ENCODE measurements around the gene PAPPA2.

The PAPPA2 gene

GRCh38 chr1:176691251-176692228 is 228.6 kb downstream of the PAPPA2 start:
- no peaks in the 10 kb centered on the region for H3K27me3 ChIP-seq (ENCODE audit: insufficient read depth, low read length)
- DNase-seq = peak; percentile 26 to 69
- no peak overlapping the region for H3K18ac ChIP-seq (ENCODE audit: low read length)
- peaks cover 10% of the 10 kb centered on the region for H3K79me1 ChIP-seq (ENCODE audit: low read length)
- H3K9me3 ChIP-seq (ENCODE audit: insufficient read depth, low read depth, low read length) = no peaks in the 10 kb centered on the region
- H3K4me3 ChIP-seq (ENCODE audit: low read depth, low read length) = no peak overlapping the region
- H3K4ac ChIP-seq (ENCODE audit: low read depth, low read length) = no peak overlapping the region
- H3K4me2 ChIP-seq (ENCODE audit: low read length) = no peak overlapping the region
- H2AFZ ChIP-seq (ENCODE audit: insufficient read depth, low read length, poor library complexity) = no peak overlapping the region
- H4K12ac ChIP-seq (ENCODE audit: low read depth, low read length) = no peak overlapping the region
- H3K23ac ChIP-seq (ENCODE audit: low read length) = no peak overlapping the region
- no peak overlapping the region for H2AK5ac ChIP-seq (ENCODE audit: low read length)
- H2BK5ac ChIP-seq (ENCODE audit: low read depth, low read length, poor library complexity) = no peak overlapping the region
- H3K9ac ChIP-seq (ENCODE audit: low read length) = no peak overlapping the region
- no peak overlapping the region for H2BK12ac ChIP-seq (ENCODE audit: low read length)
- peak overlapping the region; percentile 57 for H3K27ac ChIP-seq (ENCODE audit: low read depth, low read length)
- H3K4me1 ChIP-seq (ENCODE audit: control insufficient read depth in 1 of 2, insufficient read depth in 2 of 2, low read length in 2 of 2) = peaks cover 24 to 27% of the 10 kb centered on the region in 2 experiments
- no peak overlapping the region for H4K8ac ChIP-seq (ENCODE audit: low read depth, low read length)
- WGBS (ENCODE audit: extremely low coverage, insufficient coverage, insufficient read length) = no CpG with 5 or more reads among the region's 8 CpGs
- H3K79me2 ChIP-seq (ENCODE audit: control insufficient read depth, insufficient read depth, low read length, poor library complexity) = no peaks in the 10 kb centered on the region
- H2BK120ac ChIP-seq (ENCODE audit: insufficient read depth, low read length, poor library complexity) = no peak overlapping the region
- H3K36me3 ChIP-seq (ENCODE audit: control insufficient read depth in 1 of 2, insufficient read depth in 2 of 2, low read length in 2 of 2) = no peaks in the 10 kb centered on the region
- H3K14ac ChIP-seq (ENCODE audit: low read length) = no peak overlapping the region
- peak overlapping the region; percentile 41 for H4K91ac ChIP-seq (ENCODE audit: low read depth, low read length)

GRCh38 chr1:176692431-176692830 is 229.5 kb downstream of the PAPPA2 start:
- Histone ChIP-seq H4K91ac (ENCODE audit: low read depth, low read length) (peak overlapping the region; percentile 63), H2AK5ac (ENCODE audit: low read length) (peak overlapping the region; percentile 55), H3K4me2 (ENCODE audit: low read length) (no peak overlapping the region), H3K79me2 (ENCODE audit: control insufficient read depth, insufficient read depth, low read length, poor library complexity) (no peaks in the 10 kb centered on the region), H2BK12ac (ENCODE audit: low read length) (peak overlapping the region; percentile 55), H3K27me3 (ENCODE audit: insufficient read depth, low read length) (no peaks in the 10 kb centered on the region), H3K4me3 (ENCODE audit: low read depth, low read length) (peak overlapping the region; percentile 18), H3K23ac (ENCODE audit: low read length) (peak overlapping the region; percentile 17), H3K79me1 (ENCODE audit: low read length) (peaks cover 10% of the 10 kb centered on the region), H2AFZ (ENCODE audit: insufficient read depth, low read length, poor library complexity) (no peak overlapping the region), H3K4me1 (ENCODE audit: control insufficient read depth in 1 of 2, insufficient read depth in 2 of 2, low read length in 2 of 2) (peaks cover 24 to 27% of the 10 kb centered on the region in 2 experiments), H3K18ac (ENCODE audit: low read length) (peak overlapping the region; percentile 16), H2BK120ac (ENCODE audit: insufficient read depth, low read length, poor library complexity) (peak overlapping the region; percentile 8), H3K36me3 (ENCODE audit: control insufficient read depth in 1 of 2, insufficient read depth in 2 of 2, low read length in 2 of 2) (no peaks in the 10 kb centered on the region), H2BK5ac (ENCODE audit: low read depth, low read length, poor library complexity) (no peak overlapping the region), H3K4ac (ENCODE audit: low read depth, low read length) (no peak overlapping the region), H3K14ac (ENCODE audit: low read length) (peak overlapping the region; percentile 21), H3K9me3 (ENCODE audit: insufficient read depth, low read depth, low read length) (no peaks in the 10 kb centered on the region), H3K9ac (ENCODE audit: low read length) (no peak overlapping the region), H4K12ac (ENCODE audit: low read depth, low read length) (no peak overlapping the region), H4K8ac (ENCODE audit: low read depth, low read length) (no peak overlapping the region), H3K27ac (ENCODE audit: low read depth, low read length) (peak overlapping the region; percentile 57)
- DNase-seq = no peak
- WGBS (ENCODE audit: extremely low coverage, insufficient coverage, insufficient read length) = no CpG with 5 or more reads among the region's 4 CpGs

DNA sequence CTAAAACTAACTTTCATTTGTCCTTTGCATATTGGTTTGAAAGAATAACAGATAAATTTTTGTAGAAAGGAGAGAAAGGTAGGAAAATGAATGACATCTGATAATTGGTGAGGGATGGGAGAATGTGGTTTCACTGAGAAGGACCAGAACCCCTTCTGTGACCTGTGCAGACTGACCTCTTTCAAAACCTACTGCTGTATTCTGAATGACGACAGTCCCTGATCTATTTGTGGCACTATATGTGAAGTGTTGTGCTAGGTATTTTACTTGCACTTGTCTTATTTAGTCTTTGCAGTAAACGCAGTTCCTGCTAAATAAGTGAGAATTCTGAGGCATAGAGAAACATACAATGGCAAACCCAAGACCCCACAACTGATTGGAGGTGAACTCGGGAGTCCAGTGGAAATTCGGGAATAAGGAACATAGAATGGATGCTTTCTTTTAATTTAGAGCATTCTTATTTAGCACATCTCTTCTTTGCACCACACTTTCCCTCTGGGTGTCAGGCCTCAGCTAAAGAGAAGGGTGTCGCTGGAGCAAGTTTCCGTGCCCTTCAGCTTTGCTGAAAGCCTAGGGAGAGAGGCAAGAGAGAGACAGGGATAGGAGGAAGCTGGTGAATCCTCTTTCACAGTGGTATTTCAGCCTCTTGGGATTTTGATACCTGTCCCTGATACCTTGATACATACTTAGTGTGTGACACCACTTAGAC is 230.2 kb downstream of the PAPPA2 start:
- H2BK5ac ChIP-seq (ENCODE audit: low read depth, low read length, poor library complexity) = no peak overlapping the region
- WGBS (ENCODE audit: extremely low coverage, insufficient coverage, insufficient read length) = no CpG with 5 or more reads among the region's 6 CpGs

DNA sequence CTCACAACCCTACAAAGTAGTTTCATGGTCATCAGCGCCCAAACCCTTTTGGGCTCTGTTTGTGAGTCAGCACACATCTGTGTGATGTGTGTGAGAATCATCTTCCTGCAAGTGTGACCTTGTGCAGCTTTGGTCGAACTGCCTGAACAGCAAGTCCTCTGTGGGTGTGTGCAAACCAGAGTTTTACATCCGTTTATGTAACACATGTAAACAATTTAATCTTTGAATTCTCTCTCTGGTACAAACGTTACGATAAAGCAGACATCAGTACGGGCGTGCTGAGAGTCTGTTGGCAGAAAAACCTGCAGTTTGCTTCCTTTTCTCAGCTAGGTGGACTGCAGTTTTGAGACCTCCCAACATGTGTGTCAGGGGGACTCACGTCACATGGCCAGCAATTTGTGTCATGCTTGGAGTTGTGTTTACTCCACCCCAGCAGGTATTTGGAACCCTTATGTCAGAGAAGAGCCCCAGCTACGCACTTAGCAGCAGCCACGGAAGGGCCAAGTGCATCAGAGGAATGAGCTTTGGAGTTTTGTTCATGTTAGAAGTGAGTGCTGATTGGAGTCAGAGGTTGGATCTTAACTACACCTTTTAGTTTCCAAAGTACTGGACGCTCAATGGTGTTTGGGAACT is 230.8 kb downstream of the PAPPA2 start:
- Histone ChIP-seq H2BK12ac (ENCODE audit: low read length) (peak overlapping the region; percentile 5), H3K14ac (ENCODE audit: low read length) (peak overlapping the region; percentile 24), H4K91ac (ENCODE audit: low read depth, low read length) (peak overlapping the region; percentile 42), H4K8ac (ENCODE audit: low read depth, low read length) (no peak overlapping the region), H2BK5ac (ENCODE audit: low read depth, low read length, poor library complexity) (no peak overlapping the region), H4K12ac (ENCODE audit: low read depth, low read length) (no peak overlapping the region), H2AFZ (ENCODE audit: insufficient read depth, low read length, poor library complexity) (no peak overlapping the region), H3K36me3 (ENCODE audit: control insufficient read depth in 1 of 2, insufficient read depth in 2 of 2, low read length in 2 of 2) (no peaks in the 10 kb centered on the region), H2AK5ac (ENCODE audit: low read length) (no peak overlapping the region), H3K9me3 (ENCODE audit: insufficient read depth, low read depth, low read length) (no peaks in the 10 kb centered on the region), H3K23ac (ENCODE audit: low read length) (no peak overlapping the region), H3K18ac (ENCODE audit: low read length) (peak overlapping the region; percentile 28), H3K79me1 (ENCODE audit: low read length) (peaks cover 10% of the 10 kb centered on the region), H3K79me2 (ENCODE audit: control insufficient read depth, insufficient read depth, low read length, poor library complexity) (no peaks in the 10 kb centered on the region), H3K27ac (ENCODE audit: low read depth, low read length) (no peak overlapping the region), H3K4me2 (ENCODE audit: low read length) (no peak overlapping the region), H3K4me1 (ENCODE audit: control insufficient read depth in 1 of 2, insufficient read depth in 2 of 2, low read length in 2 of 2) (peaks cover 24 to 27% of the 10 kb centered on the region in 2 experiments), H3K9ac (ENCODE audit: low read length) (no peak overlapping the region), H3K4ac (ENCODE audit: low read depth, low read length) (no peak overlapping the region), H3K27me3 (ENCODE audit: insufficient read depth, low read length) (no peaks in the 10 kb centered on the region), H3K4me3 (ENCODE audit: low read depth, low read length) (no peak overlapping the region), H2BK120ac (ENCODE audit: insufficient read depth, low read length, poor library complexity) (peak overlapping the region; percentile 36)
- DNase-seq = no peak
- WGBS (ENCODE audit: extremely low coverage, insufficient coverage, insufficient read length) = no CpG with 5 or more reads among the region's 11 CpGs

More for the DNA sequence above, 230.2 kb downstream of the PAPPA2 start:
- Histone ChIP-seq H2AK5ac (ENCODE audit: low read length) (no peak overlapping the region), H3K36me3 (ENCODE audit: control insufficient read depth in 1 of 2, insufficient read depth in 2 of 2, low read length in 2 of 2) (no peaks in the 10 kb centered on the region), H3K4me1 (ENCODE audit: control insufficient read depth in 1 of 2, insufficient read depth in 2 of 2, low read length in 2 of 2) (peaks cover 24 to 27% of the 10 kb centered on the region in 2 experiments), H3K4me3 (ENCODE audit: low read depth, low read length) (no peak overlapping the region), H3K4me2 (ENCODE audit: low read length) (no peak overlapping the region), H3K14ac (ENCODE audit: low read length) (peak overlapping the region; percentile 24), H3K79me1 (ENCODE audit: low read length) (peaks cover 10% of the 10 kb centered on the region), H4K91ac (ENCODE audit: low read depth, low read length) (peak overlapping the region; percentile 29), H3K27ac (ENCODE audit: low read depth, low read length) (peak overlapping the region; percentile 57), H3K18ac (ENCODE audit: low read length) (peak overlapping the region; percentile 28), H2BK12ac (ENCODE audit: low read length) (peak overlapping the region; percentile 37), H3K79me2 (ENCODE audit: control insufficient read depth, insufficient read depth, low read length, poor library complexity) (no peaks in the 10 kb centered on the region), H2AFZ (ENCODE audit: insufficient read depth, low read length, poor library complexity) (no peak overlapping the region), H4K8ac (ENCODE audit: low read depth, low read length) (no peak overlapping the region), H2BK120ac (ENCODE audit: insufficient read depth, low read length, poor library complexity) (no peak overlapping the region), H4K12ac (ENCODE audit: low read depth, low read length) (no peak overlapping the region), H3K27me3 (ENCODE audit: insufficient read depth, low read length) (no peaks in the 10 kb centered on the region), H3K23ac (ENCODE audit: low read length) (no peak overlapping the region), H3K9me3 (ENCODE audit: insufficient read depth, low read depth, low read length) (no peaks in the 10 kb centered on the region), H3K9ac (ENCODE audit: low read length) (no peak overlapping the region), H3K4ac (ENCODE audit: low read depth, low read length) (no peak overlapping the region)
- no peak for DNase-seq

Measured in trophoblast cell (in vitro differentiated cells and primary cell).